HG03064 (cell line): ENCODE results near the gene PFKP.

Experiments
- ATAC-seq: cut with Tn5 transposase; IDR thresholded peaks from one replicate; pipeline ENCODE4 v1.9.1; 2021; ENCODE audit warnings: low read depth; ENCODE audit not compliant: unreplicated experiment

The PFKP gene

GRCh38 chr10:3178042-3178441, 110.7 kb downstream of the PFKP start:
- no peak for ATAC-seq

DNA sequence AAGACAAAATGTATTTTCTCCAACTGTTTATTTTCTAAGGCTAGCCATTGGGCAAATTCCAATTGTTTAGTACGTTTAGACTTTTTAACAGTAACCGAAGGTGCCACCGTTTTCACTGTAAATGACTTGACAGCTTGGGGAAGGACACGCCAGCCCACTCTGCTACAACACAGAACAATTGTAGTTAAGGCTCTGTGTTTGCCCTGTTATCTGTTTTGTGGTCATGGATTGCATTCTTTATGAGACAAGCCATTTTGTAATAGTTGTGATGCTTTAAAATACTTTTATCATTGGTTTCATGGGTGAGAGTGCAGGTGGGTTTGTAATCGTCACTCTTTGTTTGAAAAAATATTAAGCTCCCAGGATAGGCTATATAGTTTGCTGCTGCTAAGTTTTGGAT, 111.8 kb downstream of the PFKP start:
- no peak for ATAC-seq

- no peak for ATAC-seq
Measured at GRCh38 chr10:3180355-3181025, 113.1 kb downstream of the PFKP start.

GRCh38 chr10:3185386-3185785, 118.0 kb downstream of the PFKP start:
- ATAC-seq, result no peak

DNA sequence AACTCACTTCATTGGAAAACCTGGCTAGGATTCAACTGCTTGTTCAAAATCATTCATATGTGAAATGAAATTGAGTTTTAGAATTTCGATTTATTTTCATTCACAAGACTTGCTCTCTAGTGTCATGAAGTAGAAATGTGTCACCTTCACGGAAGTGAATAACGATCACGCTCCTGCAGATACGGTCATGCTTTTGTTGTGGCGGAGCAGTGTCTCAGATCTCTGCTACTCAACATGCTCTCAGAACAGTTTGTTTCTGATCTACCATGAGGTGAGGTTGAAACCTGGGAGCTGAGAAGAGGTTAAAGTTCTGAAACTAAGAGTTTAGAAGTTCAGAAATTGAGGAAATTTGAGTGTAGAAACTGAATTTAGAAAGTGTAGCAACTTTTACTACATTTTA, 119.0 kb downstream of the PFKP start:
- ATAC-seq, result no peak
